ENCODE results near the gene RBBP9. TPM values are rescaled to one million over a fixed set of nuclear protein-coding genes. Genes with fewer than 3 reads are reported as not detected.
"Not testable (repeated sequence)": the region's sequence is repeated elsewhere in the genome, so short reads cannot be mapped to it uniquely, and the experiment has no call there.

Gene RBBP9
- total RNA-seq, 1 donor from 2014 or later, result 23.6 TPM

DNA sequence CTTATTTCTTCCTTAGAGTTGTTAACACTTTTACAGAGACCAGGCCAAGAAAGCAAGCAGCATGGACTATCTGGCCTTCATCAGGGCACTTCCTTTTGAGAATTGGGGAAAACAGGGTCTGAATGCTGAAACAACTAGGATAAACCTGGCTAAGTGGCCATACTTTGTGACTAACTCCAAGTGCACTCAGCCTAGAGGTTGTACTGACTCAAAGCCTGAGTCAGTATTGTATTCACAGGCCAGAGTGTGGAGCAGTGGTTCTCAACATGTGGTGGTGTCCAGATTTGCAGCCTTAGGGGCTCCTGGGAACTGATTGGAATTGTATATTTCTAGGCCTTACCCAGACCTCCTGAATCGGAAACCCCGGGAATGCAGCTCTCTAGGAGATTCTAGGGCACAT is 30.8 kb upstream of the RBBP9 start:
- no peak for DNase-seq (ENCODE audit: low read depth, low spot score)
- H3K9me3 Mint-ChIP-seq, result no peaks in the 10 kb centered on the region
- peaks cover 19% of the 10 kb centered on the region for H3K36me3 Mint-ChIP-seq (ENCODE audit: low read depth)
- TF ChIP-seq, protein P1, sequence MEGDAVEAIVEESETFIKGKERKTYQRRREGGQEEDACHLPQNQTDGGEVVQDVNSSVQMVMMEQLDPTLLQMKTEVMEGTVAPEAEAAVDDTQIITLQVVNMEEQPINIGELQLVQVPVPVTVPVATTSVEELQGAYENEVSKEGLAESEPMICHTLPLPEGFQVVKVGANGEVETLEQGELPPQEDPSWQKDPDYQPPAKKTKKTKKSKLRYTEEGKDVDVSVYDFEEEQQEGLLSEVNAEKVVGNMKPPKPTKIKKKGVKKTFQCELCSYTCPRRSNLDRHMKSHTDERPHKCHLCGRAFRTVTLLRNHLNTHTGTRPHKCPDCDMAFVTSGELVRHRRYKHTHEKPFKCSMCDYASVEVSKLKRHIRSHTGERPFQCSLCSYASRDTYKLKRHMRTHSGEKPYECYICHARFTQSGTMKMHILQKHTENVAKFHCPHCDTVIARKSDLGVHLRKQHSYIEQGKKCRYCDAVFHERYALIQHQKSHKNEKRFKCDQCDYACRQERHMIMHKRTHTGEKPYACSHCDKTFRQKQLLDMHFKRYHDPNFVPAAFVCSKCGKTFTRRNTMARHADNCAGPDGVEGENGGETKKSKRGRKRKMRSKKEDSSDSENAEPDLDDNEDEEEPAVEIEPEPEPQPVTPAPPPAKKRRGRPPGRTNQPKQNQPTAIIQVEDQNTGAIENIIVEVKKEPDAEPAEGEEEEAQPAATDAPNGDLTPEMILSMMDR (conservative IDR thresholded peaks at IDR 0.05), result no peak
- H3K27me3 Mint-ChIP-seq (ENCODE audit: low read depth), result no peaks in the 10 kb centered on the region
- no peaks in the 10 kb centered on the region for H3K4me1 Mint-ChIP-seq
- no peak overlapping the region for H3K4me3 Mint-ChIP-seq
- no peak overlapping the region for H3K27ac Mint-ChIP-seq (ENCODE audit: unreplicated experiment)

DNA sequence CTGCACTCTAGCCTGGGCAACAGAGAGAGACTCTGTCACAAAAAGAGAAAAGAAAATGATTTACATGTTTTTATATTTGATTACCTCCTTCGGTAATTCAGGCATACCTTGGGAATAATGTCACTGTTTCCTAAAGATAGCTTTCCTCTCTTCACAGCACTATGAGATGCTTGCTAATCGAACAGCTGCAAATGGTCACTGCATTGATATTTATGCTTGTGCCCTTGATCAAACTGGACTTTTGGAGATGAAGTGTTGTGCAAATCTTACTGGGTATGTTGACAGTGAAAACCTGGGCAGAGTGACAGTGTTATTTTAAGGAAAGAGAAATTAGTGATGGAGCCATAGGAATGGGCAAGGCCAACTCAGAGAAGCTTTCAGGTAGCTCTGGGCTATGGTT is 30.3 kb upstream of the RBBP9 start:
- Mint-ChIP-seq H3K27me3 (ENCODE audit: low read depth) (no peaks in the 10 kb centered on the region), H3K4me3 (no peak overlapping the region), H3K36me3 (ENCODE audit: low read depth) (peaks cover 19% of the 10 kb centered on the region), H3K27ac (ENCODE audit: unreplicated experiment) (no peak overlapping the region), H3K4me1 (no peaks in the 10 kb centered on the region), H3K9me3 (no peaks in the 10 kb centered on the region)
- TF ChIP-seq, protein P1 (conservative IDR thresholded peaks at IDR 0.05), result no peak
- no peak for DNase-seq (ENCODE audit: low read depth, low spot score)

DNA sequence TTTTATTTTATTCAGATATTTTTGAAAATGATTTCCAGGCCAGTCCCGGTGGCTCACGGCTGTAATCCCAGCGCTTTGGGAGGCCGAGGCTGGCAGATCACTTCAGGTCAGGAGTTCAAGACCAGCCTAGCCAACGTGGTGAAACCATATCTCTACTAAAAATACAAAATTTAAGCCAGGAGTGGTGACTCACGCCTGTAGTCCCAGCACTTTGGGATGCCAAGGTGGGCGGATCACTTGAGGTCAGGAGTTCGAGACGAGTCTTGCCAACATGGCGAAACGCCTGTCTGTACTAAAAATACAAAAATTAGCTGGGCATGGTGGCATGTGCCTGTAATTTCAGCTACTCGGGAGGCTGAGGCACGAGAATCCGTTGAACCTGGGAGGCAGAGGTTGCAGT is 29.7 kb upstream of the RBBP9 start:
- H3K27me3 Mint-ChIP-seq (ENCODE audit: low read depth); H3K4me1 Mint-ChIP-seq; DNase-seq (ENCODE audit: low read depth, low spot score); H3K9me3 Mint-ChIP-seq; H3K4me3 Mint-ChIP-seq; H3K27ac Mint-ChIP-seq (ENCODE audit: unreplicated experiment): not testable (repeated sequence)
- H3K36me3 Mint-ChIP-seq (ENCODE audit: low read depth), result peaks cover 19% of the 10 kb centered on the region

DNA sequence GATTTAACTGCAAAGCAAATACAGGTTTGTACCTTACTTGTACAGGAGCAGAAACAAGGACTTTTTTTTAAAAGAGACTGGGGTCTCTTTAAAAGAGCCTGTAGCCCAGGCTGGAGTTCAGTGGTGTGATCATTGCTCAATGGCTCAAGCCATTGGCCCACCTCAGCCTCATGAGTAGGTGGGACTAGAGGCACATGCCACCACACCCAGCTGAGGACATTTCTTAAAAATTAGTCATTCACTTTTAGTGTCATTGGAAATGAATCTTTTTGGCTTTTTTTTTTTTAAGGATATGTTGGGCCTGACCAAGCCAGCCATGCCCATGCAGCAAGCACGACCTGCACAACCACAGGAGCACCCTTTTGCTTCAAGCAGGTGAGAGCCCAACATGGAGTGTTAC is 27.6 kb upstream of the RBBP9 start:
- no peaks in the 10 kb centered on the region for H3K4me1 Mint-ChIP-seq
- TF ChIP-seq, protein P1 (conservative IDR thresholded peaks at IDR 0.05), result no peak
- H3K9me3 Mint-ChIP-seq, result no peaks in the 10 kb centered on the region
- no peak overlapping the region for H3K27ac Mint-ChIP-seq (ENCODE audit: unreplicated experiment)
- H3K27me3 Mint-ChIP-seq (ENCODE audit: low read depth), result no peaks in the 10 kb centered on the region
- no peak overlapping the region for H3K4me3 Mint-ChIP-seq
- DNase-seq (ENCODE audit: low read depth, low spot score), result no peak
- peaks cover 17% of the 10 kb centered on the region for H3K36me3 Mint-ChIP-seq (ENCODE audit: low read depth)

DNA sequence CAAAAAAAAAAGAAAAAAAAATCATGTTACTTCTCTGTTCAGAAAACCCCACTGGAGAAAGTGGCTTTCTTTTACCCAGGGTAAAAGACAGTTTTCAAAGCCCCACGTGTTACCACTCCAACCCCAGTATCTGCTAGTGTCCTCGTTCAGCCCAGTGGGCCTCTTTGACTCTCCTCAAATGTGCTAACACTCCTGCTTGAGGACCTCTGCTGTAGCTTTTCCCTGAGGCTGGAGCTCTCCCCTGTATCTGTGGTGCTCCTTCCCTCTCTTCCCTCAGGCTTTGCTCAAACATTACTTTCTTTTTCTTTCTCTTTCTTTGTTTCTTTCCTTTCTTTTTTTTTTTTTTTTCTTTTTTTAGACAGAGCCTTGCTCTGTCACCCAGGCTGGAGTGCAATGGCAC is 26.0 kb upstream of the RBBP9 start:
- no peak for DNase-seq (ENCODE audit: low read depth, low spot score)
- Mint-ChIP-seq H3K4me3 (no peak overlapping the region), H3K36me3 (ENCODE audit: low read depth) (peaks cover 14% of the 10 kb centered on the region), H3K9me3 (no peaks in the 10 kb centered on the region), H3K4me1 (no peaks in the 10 kb centered on the region), H3K27ac (ENCODE audit: unreplicated experiment) (no peak overlapping the region), H3K27me3 (ENCODE audit: low read depth) (no peaks in the 10 kb centered on the region)
- TF ChIP-seq, protein P1 (conservative IDR thresholded peaks at IDR 0.05), result no peak

DNA sequence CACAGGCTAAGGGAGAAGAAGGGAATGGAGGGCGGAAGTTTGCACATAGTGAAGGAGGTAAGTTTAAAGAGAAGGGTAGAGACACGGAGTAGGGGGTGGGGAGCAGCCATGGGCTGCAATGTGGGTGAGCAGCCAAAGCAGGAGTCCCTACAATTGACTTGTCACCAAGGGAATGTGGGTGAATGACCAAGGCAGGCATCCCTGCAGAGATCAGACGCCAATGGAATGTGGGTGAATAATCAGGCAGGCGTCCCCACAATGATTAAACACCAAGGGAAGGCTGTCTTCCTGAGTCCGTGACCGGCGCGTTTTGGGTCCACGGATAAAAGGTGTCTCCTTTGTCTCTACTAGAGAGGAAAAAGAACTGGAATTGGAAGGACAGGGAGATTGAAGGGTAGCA is 25.0 kb upstream of the RBBP9 start:
- not testable (repeated sequence) for DNase-seq (ENCODE audit: low read depth, low spot score); H3K27ac Mint-ChIP-seq (ENCODE audit: unreplicated experiment); H3K4me1 Mint-ChIP-seq; H3K4me3 Mint-ChIP-seq; H3K27me3 Mint-ChIP-seq (ENCODE audit: low read depth); H3K9me3 Mint-ChIP-seq
- H3K36me3 Mint-ChIP-seq (ENCODE audit: low read depth), result peaks cover 11% of the 10 kb centered on the region

DNA sequence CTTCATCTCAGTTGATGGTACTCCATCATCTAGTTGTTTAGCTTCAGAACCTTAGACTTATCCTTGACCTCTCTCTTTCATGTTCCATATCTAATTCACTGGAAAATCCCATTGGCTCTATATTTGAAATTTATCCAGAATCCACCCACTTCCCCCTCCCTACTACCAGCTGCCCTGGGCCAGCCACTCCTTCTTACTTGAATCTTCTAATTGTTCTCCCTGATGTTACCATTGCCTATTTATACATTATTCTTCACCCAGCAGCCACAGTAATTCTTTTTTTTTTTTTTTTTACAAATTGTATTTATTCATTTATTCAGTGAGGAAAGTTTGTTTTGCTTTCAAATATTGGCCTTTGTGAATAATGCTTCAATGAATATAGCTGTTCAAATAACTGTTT is 18.9 kb upstream of the RBBP9 start:
- Mint-ChIP-seq H3K27ac (ENCODE audit: unreplicated experiment) (no peak overlapping the region), H3K4me3 (no peak overlapping the region), H3K9me3 (no peaks in the 10 kb centered on the region), H3K36me3 (ENCODE audit: low read depth) (peaks cover 10% of the 10 kb centered on the region), H3K4me1 (no peaks in the 10 kb centered on the region), H3K27me3 (ENCODE audit: low read depth) (no peaks in the 10 kb centered on the region)
- TF ChIP-seq, protein P1 (conservative IDR thresholded peaks at IDR 0.05), result no peak
- DNase-seq (ENCODE audit: low read depth, low spot score), result no peak

Data from neural crest cell (in vitro differentiated cells).